Thyroid gland (tissue), 4 donors: Measurements from ENCODE around the gene ABCD1. TPM values are rescaled to one million over a fixed set of nuclear protein-coding genes. Genes with fewer than 3 reads are reported as not detected.

Experiments
- DNase-seq, 2 donors: peaks; one replicate each; pipeline ENCODE4 v3.0.0-alpha.2; 2019
- H3K27ac ChIP-seq, 3 donors: fragments of 200-600 bp; sonication (generic); 1 replicate in 2 of 3; 2 replicates in 1 of 3; pipeline ENCODE4 v1.5.1; 2016 to 2019; ENCODE audit warnings: mild to moderate bottlenecking in 1 of 3, moderate library complexity in 1 of 3
- H3K27me3 ChIP-seq: fragments of 200-600 bp; sonication (generic); one replicate; pipeline ENCODE4 v1.5.1; 2019
- H3K36me3 ChIP-seq, 2 donors: fragments of 200-600 bp; sonication (generic); one replicate each; pipeline ENCODE4 v1.5.1; 2016 to 2019
- H3K4me1 ChIP-seq, 2 donors: fragments of 200-600 bp; sonication (generic); one replicate each; pipeline ENCODE4 v1.5.1; 2017 to 2019
- H3K4me3 ChIP-seq, 3 donors: fragments of 200-600 bp; sonication (generic); replicated peaks in 1 of 3; 1 replicate in 2 of 3; 2 replicates in 1 of 3; pipeline ENCODE4 v1.5.1; 2016; ENCODE audit warnings: mild to moderate bottlenecking in 1 of 3
- H3K9me3 ChIP-seq: fragments of 200-600 bp; sonication (generic); one replicate; pipeline ENCODE4 v1.5.1; 2017
- CTCF ChIP-seq, 6 experiments: fragments of 200-600 bp in 3 of 6; fragments of 450-650 bp in 3 of 6; sonication (generic) in 3 of 6; IDR thresholded peaks; one replicate each; pipeline ENCODE4 v1.5.1; 2016 to 2019; ENCODE audit warnings: antibody characterized with exemption in 6 of 6, mild to moderate bottlenecking in 2 of 6, inconsistent platforms in 1 of 6, moderate library complexity in 1 of 6
- POLR2A ChIP-seq, 2 donors: fragments of 450-650 bp; IDR thresholded peaks; one replicate each; pipeline ENCODE4 v1.6.1; 2017; ENCODE audit warnings: antibody characterized with exemption in 2 of 2, mild to moderate bottlenecking in 2 of 2, moderate library complexity in 1 of 2
- WGBS, 2 donors: methylation state at CpG; one replicate each; pipeline ENCODE4 v1.1.5; 2017; 5-methylcytosine and 5-hydroxymethylcytosine counted together
- intact Hi-C: fragments of 100-400 bp; cut with DNase I; formaldehyde crosslinking; loops from one replicate; pipeline ENCODE4 v1.15.1; 2023
- total RNA-seq, 4 donors: library from RNA; depleted of rRNA; stranded (reverse); fragments of >200 nt; gene quantifications; one replicate each; pipeline ENCODE4 v1.2.3, GENCODE V29; 2016

The ABCD1 gene
- total RNA-seq, 4 donors from 2014 or later: 7.0 to 11.8 (median 8.9) TPM

- no peak within 1 kb of the TSS for H3K4me3 ChIP-seq
- H3K9me3 ChIP-seq: no peaks in the 10 kb centered on the region
- no peaks in the 10 kb centered on the region for H3K27me3 ChIP-seq
- intact Hi-C loops: no loop called here
- no peaks in the 10 kb centered on the region for H3K36me3 ChIP-seq
- DNase-seq: peak; percentile 69 to 71
- no peak for TF ChIP-seq POLR2A (IDR thresholded peaks at IDR 0.05)
- peak; percentile 49 to 81 (median 65) for TF ChIP-seq CTCF (IDR thresholded peaks at IDR 0.05)
- 20% methylated on average over 1 of the region's 26 CpGs; no CpG with 5 or more reads in 1 of the 2 donors for WGBS, 2 donors
- H3K27ac ChIP-seq: no peak within 1 kb of the TSS
- no peaks in the 10 kb centered on the region for H3K4me1 ChIP-seq
Observed at GRCh38 chrX:153763989-153764755, 39.5 kb downstream of the ABCD1 start, which contains the start of gene PLXNB3. Gene PLXNB3, plus strand, starts transcription at chrX:153764249. Its CDS starts 1,287 bp downstream, at chrX:153765536.

- Histone ChIP-seq H3K4me3 (no peak overlapping the region), H3K36me3 (no peaks in the 10 kb centered on the region), H3K27me3 (no peaks in the 10 kb centered on the region), H3K4me1 (no peaks in the 10 kb centered on the region), H3K9me3 (no peaks in the 10 kb centered on the region), H3K27ac (no peak overlapping the region)
- DNase-seq: no peak
- WGBS, 2 donors: no CpG with 5 or more reads among the region's 7 CpGs
- TF ChIP-seq POLR2A (IDR thresholded peaks at IDR 0.05) (no peak), CTCF (IDR thresholded peaks at IDR 0.05) (no peak)
- intact Hi-C loops: loop anchor here (5.0 kb wide), 1 partner anchor 188 kb away; no protein-coding TSS in a partner anchor
Observed at GRCh38 chrX:153764786-153765137, 40.1 kb downstream of the ABCD1 start.

GRCh38 chrX:153765138-153766079 lies 40.8 kb downstream of the ABCD1 start:
- no peak overlapping the region for H3K27ac ChIP-seq
- TF ChIP-seq POLR2A (IDR thresholded peaks at IDR 0.05) (no peak), CTCF (IDR thresholded peaks at IDR 0.05) (no peak)
- no peak overlapping the region for H3K4me3 ChIP-seq
- H3K9me3 ChIP-seq: no peaks in the 10 kb centered on the region
- WGBS, 2 donors: 63 to 80% methylated on average over 3 of the region's 27 CpGs
- no peak for DNase-seq
- H3K36me3 ChIP-seq: no peaks in the 10 kb centered on the region
- intact Hi-C loops: loop anchor here (5.0 kb wide), 1 partner anchor 187 kb away; no protein-coding TSS in a partner anchor
- H3K27me3 ChIP-seq: no peaks in the 10 kb centered on the region
- H3K4me1 ChIP-seq: no peaks in the 10 kb centered on the region

- intact Hi-C loops: loop anchor here (5.0 kb wide), 1 partner anchor 186 kb away; no protein-coding TSS in a partner anchor
- no peak overlapping the region for H3K4me3 ChIP-seq
- H3K36me3 ChIP-seq: no peaks in the 10 kb centered on the region
- H3K4me1 ChIP-seq: no peaks in the 10 kb centered on the region
- no peaks in the 10 kb centered on the region for H3K27me3 ChIP-seq
- TF ChIP-seq POLR2A (IDR thresholded peaks at IDR 0.05) (no peak), CTCF (IDR thresholded peaks at IDR 0.05) (no peak)
- DNase-seq: no peak
- no peak overlapping the region for H3K27ac ChIP-seq
- no peaks in the 10 kb centered on the region for H3K9me3 ChIP-seq
- 39 to 52% methylated on average over 12 to 21 of the region's 21 CpGs for WGBS, 2 donors
Observed at GRCh38 chrX:153766098-153766817, 41.6 kb downstream of the ABCD1 start.
